Measurements from ENCODE around the gene IRF2BP1. TPM values are rescaled to one million over a fixed set of nuclear protein-coding genes. Genes with fewer than 3 reads are reported as not detected.
A peak's percentile ranks its signal among the peaks of the same experiment; 100 is the strongest.

IRF2BP1 gene
- total RNA-seq, 1 donor, result 35.8 TPM

- no peak for TF ChIP-seq CTCF (IDR thresholded peaks at IDR 0.05; ENCODE audit: extremely low read depth, low read depth, low read length)
- H3K27ac ChIP-seq (ENCODE audit: low read depth, low read length), result no peak overlapping the region
- H3K79me2 ChIP-seq (ENCODE audit: insufficient read depth, low read length), result no peaks in the 10 kb centered on the region
- no peak for DNase-seq (ENCODE audit: insufficient read length, low spot score, missing footprints)
- H3K36me3 ChIP-seq (ENCODE audit: insufficient read depth, low read length), result no peaks in the 10 kb centered on the region
- no peaks in the 10 kb centered on the region for H3K9me3 ChIP-seq (ENCODE audit: low read depth, low read length)
- no peaks in the 10 kb centered on the region for H3K4me1 ChIP-seq (ENCODE audit: insufficient read depth, low read length)
- peaks cover 17% of the 10 kb centered on the region for H3K27me3 ChIP-seq (ENCODE audit: insufficient read depth, low read length)
- no peak overlapping the region for H2AFZ ChIP-seq (ENCODE audit: low read length)
- H3K4me2 ChIP-seq (ENCODE audit: insufficient read depth, low read length), result no peak overlapping the region
- no peaks in the 10 kb centered on the region for H4K20me1 ChIP-seq (ENCODE audit: insufficient read depth, low read length)
- no peak overlapping the region for H3K4me3 ChIP-seq (ENCODE audit: insufficient read depth, low read length)
Measured at GRCh38 chr19:45933759-45934158, 47.8 kb upstream of the IRF2BP1 start.

- H4K20me1 ChIP-seq (ENCODE audit: insufficient read depth, low read length), result no peaks in the 10 kb centered on the region
- H3K27me3 ChIP-seq (ENCODE audit: insufficient read depth, low read length), result peaks cover 10% of the 10 kb centered on the region
- H3K9me3 ChIP-seq (ENCODE audit: low read depth, low read length), result no peaks in the 10 kb centered on the region
- no peak overlapping the region for H3K4me2 ChIP-seq (ENCODE audit: insufficient read depth, low read length)
- no peak overlapping the region for H2AFZ ChIP-seq (ENCODE audit: low read length)
- H3K4me1 ChIP-seq (ENCODE audit: insufficient read depth, low read length), result no peaks in the 10 kb centered on the region
- H3K36me3 ChIP-seq (ENCODE audit: insufficient read depth, low read length), result no peaks in the 10 kb centered on the region
- H3K27ac ChIP-seq (ENCODE audit: low read depth, low read length), result no peak overlapping the region
- TF ChIP-seq CTCF (IDR thresholded peaks at IDR 0.05; ENCODE audit: extremely low read depth, low read depth, low read length), result no peak
- H3K4me3 ChIP-seq (ENCODE audit: insufficient read depth, low read length), result no peak overlapping the region
- no peaks in the 10 kb centered on the region for H3K79me2 ChIP-seq (ENCODE audit: insufficient read depth, low read length)
- DNase-seq (ENCODE audit: insufficient read length, low spot score, missing footprints), result no peak
Measured at GRCh38 chr19:45931055-45931454, 45.1 kb upstream of the IRF2BP1 start.

- Histone ChIP-seq H3K4me2 (ENCODE audit: insufficient read depth, low read length) (no peak overlapping the region), H3K27ac (ENCODE audit: low read depth, low read length) (no peak overlapping the region), H3K79me2 (ENCODE audit: insufficient read depth, low read length) (no peaks in the 10 kb centered on the region), H3K36me3 (ENCODE audit: insufficient read depth, low read length) (no peaks in the 10 kb centered on the region), H3K4me3 (ENCODE audit: insufficient read depth, low read length) (no peak overlapping the region), H2AFZ (ENCODE audit: low read length) (no peak overlapping the region), H3K4me1 (ENCODE audit: insufficient read depth, low read length) (no peaks in the 10 kb centered on the region), H3K27me3 (ENCODE audit: insufficient read depth, low read length) (no peaks in the 10 kb centered on the region), H3K9me3 (ENCODE audit: low read depth, low read length) (no peaks in the 10 kb centered on the region), H4K20me1 (ENCODE audit: insufficient read depth, low read length) (no peaks in the 10 kb centered on the region)
- DNase-seq (ENCODE audit: insufficient read length, low spot score, missing footprints), result peak; percentile 23
- no peak for TF ChIP-seq CTCF (IDR thresholded peaks at IDR 0.05; ENCODE audit: extremely low read depth, low read depth, low read length)
Measured at GRCh38 chr19:45929247-45929646, 43.3 kb upstream of the IRF2BP1 start.

- Histone ChIP-seq H3K27me3 (ENCODE audit: insufficient read depth, low read length) (no peaks in the 10 kb centered on the region), H3K27ac (ENCODE audit: low read depth, low read length) (no peak overlapping the region), H3K4me3 (ENCODE audit: insufficient read depth, low read length) (peak overlapping the region; percentile 21), H2AFZ (ENCODE audit: low read length) (peak overlapping the region; percentile 60), H3K9me3 (ENCODE audit: low read depth, low read length) (no peaks in the 10 kb centered on the region), H4K20me1 (ENCODE audit: insufficient read depth, low read length) (no peaks in the 10 kb centered on the region), H3K36me3 (ENCODE audit: insufficient read depth, low read length) (no peaks in the 10 kb centered on the region), H3K4me1 (ENCODE audit: insufficient read depth, low read length) (no peaks in the 10 kb centered on the region), H3K79me2 (ENCODE audit: insufficient read depth, low read length) (no peaks in the 10 kb centered on the region), H3K4me2 (ENCODE audit: insufficient read depth, low read length) (peak overlapping the region; percentile 52)
- TF ChIP-seq CTCF (IDR thresholded peaks at IDR 0.05; ENCODE audit: extremely low read depth, low read depth, low read length), result no peak
- peak; percentile 99 for DNase-seq (ENCODE audit: insufficient read length, low spot score, missing footprints)
Measured at GRCh38 chr19:45927565-45928261, 41.8 kb upstream of the IRF2BP1 start.

Measured in osteoblast (primary cell).